H9 (cell line): ENCODE measurements around the gene ZMIZ1. TPM values are rescaled to one million over a fixed set of nuclear protein-coding genes. Genes with fewer than 3 reads are reported as not detected.

Experiments
- DNase-seq: peaks from one replicate; pipeline ENCODE4 v3.0.0-alpha.2; 2017
- H2AFZ ChIP-seq: one replicate; pipeline ENCODE4 v1.6.1; 2013; ENCODE audit warnings: mild to moderate bottlenecking, low read length, control low read depth, moderate library complexity
- H2AK5ac ChIP-seq: 2 replicates; pipeline ENCODE4 v1.6.1; 2013; ENCODE audit warnings: low read length, control low read depth, mixed read lengths; ENCODE audit not compliant: insufficient read length
- H2BK120ac ChIP-seq: one replicate; pipeline ENCODE4 v1.6.1; 2013; ENCODE audit warnings: low read depth, mild to moderate bottlenecking, low read length, control low read depth, inconsistent platforms; ENCODE audit not compliant: poor library complexity, severe bottlenecking
- H2BK12ac ChIP-seq: 2 replicates; pipeline ENCODE4 v1.6.1; 2013; ENCODE audit warnings: low read length, control low read depth, mixed read lengths, low read depth; ENCODE audit not compliant: insufficient read length
- H2BK15ac ChIP-seq: 2 replicates; pipeline ENCODE4 v1.6.1; 2013; ENCODE audit warnings: low read depth, low read length, control low read depth
- H2BK20ac ChIP-seq: one replicate; pipeline ENCODE4 v1.6.1; 2013; ENCODE audit warnings: low read depth, mild to moderate bottlenecking, low read length, control low read depth, inconsistent platforms; ENCODE audit not compliant: poor library complexity, severe bottlenecking
- H2BK5ac ChIP-seq: 2 replicates; pipeline ENCODE4 v1.6.1; 2013; ENCODE audit warnings: low read length, control low read depth, mixed read lengths; ENCODE audit not compliant: insufficient read length
- H3K14ac ChIP-seq: 2 replicates; pipeline ENCODE4 v1.6.1; 2013; ENCODE audit warnings: low read length, control low read depth; ENCODE audit not compliant: insufficient read depth
- H3K18ac ChIP-seq: 2 replicates; pipeline ENCODE4 v1.6.1; 2013; ENCODE audit warnings: low read depth, mild to moderate bottlenecking, mixed read lengths, low read length, control low read depth; ENCODE audit not compliant: insufficient read length
- H3K23ac ChIP-seq: 2 replicates; pipeline ENCODE4 v1.6.1; 2013; ENCODE audit warnings: low read length, control low read depth, mixed read lengths, low read depth; ENCODE audit not compliant: insufficient read length
- H3K23me2 ChIP-seq: 2 replicates; pipeline ENCODE4 v1.6.1; 2013; ENCODE audit warnings: low read depth, mild to moderate bottlenecking, mixed read lengths, low read length, control low read depth; ENCODE audit not compliant: insufficient read length, poor library complexity, severe bottlenecking
- H3K27ac ChIP-seq: 2 replicates; pipeline ENCODE4 v1.5.1; 2013; ENCODE audit warnings: low read length, control low read depth, mixed read lengths, low read depth; ENCODE audit not compliant: insufficient read length
- H3K27me3 ChIP-seq: 2 replicates; pipeline ENCODE4 v1.6.1; 2013; ENCODE audit warnings: low read length, control low read depth, inconsistent platforms; ENCODE audit not compliant: insufficient read depth
- H3K4ac ChIP-seq: 2 replicates; pipeline ENCODE4 v1.6.1; 2013; ENCODE audit warnings: low read depth, mild to moderate bottlenecking, control low read depth, inconsistent platforms, low read length, moderate library complexity
- H3K4me1 ChIP-seq: 2 replicates; pipeline ENCODE4 v1.6.1; 2013; ENCODE audit warnings: low read length, control low read depth, inconsistent platforms; ENCODE audit not compliant: insufficient read depth
- H3K4me2 ChIP-seq: 2 replicates; pipeline ENCODE4 v1.6.1; 2013; ENCODE audit warnings: low read length, control low read depth, mixed read lengths; ENCODE audit not compliant: insufficient read length, insufficient read depth
- H3K56ac ChIP-seq: 2 replicates; pipeline ENCODE4 v1.6.1; 2013; ENCODE audit warnings: low read depth, mild to moderate bottlenecking, mixed read lengths, low read length, control low read depth; ENCODE audit not compliant: insufficient read length
- H3K79me1 ChIP-seq: 2 replicates; pipeline ENCODE4 v1.6.1; 2013; ENCODE audit warnings: low read depth, mild to moderate bottlenecking, moderate library complexity, low read length, control low read depth, inconsistent platforms; ENCODE audit not compliant: insufficient read depth, poor library complexity, severe bottlenecking
- H3K79me2 ChIP-seq: 2 replicates; pipeline ENCODE4 v1.6.1; 2013; ENCODE audit warnings: low read length, control low read depth, inconsistent platforms; ENCODE audit not compliant: insufficient read depth
- H3K9ac ChIP-seq: 2 replicates; pipeline ENCODE4 v1.6.1; 2013; ENCODE audit warnings: low read length, control low read depth, mixed read lengths; ENCODE audit not compliant: insufficient read length; ENCODE audit errors: extremely low read depth
- H3K9me3 ChIP-seq: one replicate; pipeline ENCODE4 v1.6.1; 2013; ENCODE audit warnings: low read depth, low read length, inconsistent platforms; ENCODE audit not compliant: control insufficient read depth
- H3T11ph ChIP-seq: one replicate; pipeline ENCODE4 v1.6.1; 2013; ENCODE audit warnings: mild to moderate bottlenecking, low read length, control low read depth, inconsistent platforms
- H4K20me1 ChIP-seq: one replicate; pipeline ENCODE4 v1.6.1; 2013; ENCODE audit not compliant: control insufficient read depth, insufficient read length, insufficient read depth
- H4K5ac ChIP-seq: 2 replicates; pipeline ENCODE4 v1.6.1; 2013; ENCODE audit warnings: low read depth, mild to moderate bottlenecking, mixed read lengths, low read length, control low read depth; ENCODE audit not compliant: insufficient read length
- H4K8ac ChIP-seq: replicated peaks from 2 replicates; pipeline ENCODE4 v1.6.1; 2013; ENCODE audit warnings: low read length, control low read depth, mixed read lengths, low read depth; ENCODE audit not compliant: insufficient read length
- H4K91ac ChIP-seq: 2 replicates; pipeline ENCODE4 v1.6.1; 2013; ENCODE audit warnings: low read depth, mild to moderate bottlenecking, moderate library complexity, mixed read lengths, low read length, control low read depth; ENCODE audit not compliant: insufficient read length
- H3K27ac Mint-ChIP-seq, 3 experiments: 2 replicates in 2 of 3; 3 replicates in 1 of 3; pipeline ENCODE4 v1.8.0; 2020 to 2021; ENCODE audit warnings: mixed read lengths in 3 of 3, mild to moderate bottlenecking in 1 of 3, moderate library complexity in 1 of 3
- H3K27me3 Mint-ChIP-seq: 2 replicates; pipeline ENCODE4 v1.8.0; 2021; ENCODE audit warnings: low read depth, mild to moderate bottlenecking, moderate library complexity, mixed read lengths
- H3K36me3 Mint-ChIP-seq, 3 experiments: 2 replicates in 2 of 3; 3 replicates in 1 of 3; pipeline ENCODE4 v1.8.0; 2020 to 2021; ENCODE audit warnings: low read depth in 3 of 3, mixed read lengths in 3 of 3; ENCODE audit not compliant: insufficient read depth in 1 of 3
- H3K4me1 Mint-ChIP-seq, 2 experiments: 2 replicates each; pipeline ENCODE4 v1.8.0; 2020; ENCODE audit warnings: mixed read lengths in 2 of 2
- H3K4me3 Mint-ChIP-seq, 2 experiments: 2 replicates in 1 of 2; 3 replicates in 1 of 2; pipeline ENCODE4 v1.8.0; 2020 to 2021; ENCODE audit warnings: mild to moderate bottlenecking in 2 of 2, mixed read lengths in 2 of 2, moderate library complexity in 1 of 2
- H3K9me3 Mint-ChIP-seq, 2 experiments: 2 replicates in 1 of 2; 3 replicates in 1 of 2; pipeline ENCODE4 v1.8.0; 2020; ENCODE audit warnings: mild to moderate bottlenecking in 2 of 2, mixed read lengths in 2 of 2, moderate library complexity in 1 of 2
- WGBS: extraction: QIAGEN DNeasy Blood & Tissue Kit; methylation state at CpG from one replicate; pipeline ENCODE4 v1.1.7; 2013; ENCODE audit warnings: missing lambda C conversion rate, low lambda C conversion rate, mixed read lengths; ENCODE audit not compliant: insufficient read length; ENCODE audit errors: extremely low coverage; 5-methylcytosine and 5-hydroxymethylcytosine counted together
- total RNA-seq: library from RNA; stranded (reverse); gene quantifications from 2 replicates; pipeline ENCODE4 v1.2.1, GENCODE V29; 2021
- TF ChIP-seq, protein P1 (sequence below): fragments of 200-600 bp; sonication (generic); conservative IDR thresholded peaks from 3 replicates; pipeline ENCODE4 v1.8.0; 2021; ENCODE audit warnings: antibody characterized with exemption, mild to moderate bottlenecking

ZMIZ1 gene
- total RNA-seq, 1 experiment from 2014 or later, result 36.9 TPM

DNA sequence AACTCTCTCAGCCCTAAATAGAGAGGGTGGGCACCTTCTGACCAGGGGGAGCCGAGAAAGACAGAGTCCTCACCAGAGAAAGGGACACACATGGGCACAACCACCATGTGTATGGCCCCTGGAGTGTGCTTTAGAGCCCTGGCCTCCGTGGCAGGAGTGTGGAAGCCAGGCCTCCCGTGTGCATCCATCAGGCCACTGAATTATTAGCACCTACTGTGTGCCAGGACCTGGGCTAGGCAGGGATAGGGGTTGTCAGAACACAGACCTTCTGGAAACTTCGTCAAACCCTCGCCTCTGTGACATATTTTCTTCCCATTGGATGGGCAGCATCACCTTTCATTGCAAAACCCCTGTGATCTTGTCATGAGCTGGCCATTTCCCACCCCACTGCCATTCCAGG, 78.5 kb downstream of the ZMIZ1 start:
- no peaks in the 10 kb centered on the region for H3K79me2 ChIP-seq

More for the DNA sequence above, 78.5 kb downstream of the ZMIZ1 start:
- Histone ChIP-seq H2BK12ac (no peak overlapping the region), H3K56ac (no peak overlapping the region), H3T11ph (no peak overlapping the region), H3K4me1 (peaks cover 9% of the 10 kb centered on the region; the same call in 1 of the 2 replicates), H2AK5ac (no peak overlapping the region), H3K4me2 (no peak overlapping the region), H4K91ac (no peak overlapping the region), H4K5ac (no peak overlapping the region), H2AFZ (no peak overlapping the region), H4K8ac (no peak overlapping the region), H3K18ac (no peak overlapping the region), H2BK20ac (no peak overlapping the region), H3K23me2 (no peaks in the 10 kb centered on the region), H4K20me1 (no peaks in the 10 kb centered on the region), H3K4ac (no peak overlapping the region), H3K27ac (no peak overlapping the region), H2BK120ac (no peak overlapping the region), H3K27me3 (no peaks in the 10 kb centered on the region), H3K9me3 (no peaks in the 10 kb centered on the region), H3K79me1 (no peaks in the 10 kb centered on the region), H3K23ac (no peak overlapping the region), H3K9ac (no peak overlapping the region), H3K14ac (no peak overlapping the region), H2BK15ac (no peak overlapping the region), H2BK5ac (no peak overlapping the region)
- Mint-ChIP-seq H3K36me3 (peaks cover 0 to 2% (median under 1%) of the 10 kb centered on the region in 3 experiments; a peak in 4 of 7 replicates), H3K4me1 (peaks cover 39 to 55% of the 10 kb centered on the region in 2 experiments), H3K9me3 (no peaks in the 10 kb centered on the region), H3K27ac (peak overlapping the region in 2 of 3 experiments; percentile 16 to 70; a peak in 2 of 7 replicates), H3K27me3 (no peaks in the 10 kb centered on the region), H3K4me3 (no peak overlapping the region)
- no peak for DNase-seq
- WGBS, result no CpG with 5 or more reads among the region's 5 CpGs
- TF ChIP-seq, protein P1, sequence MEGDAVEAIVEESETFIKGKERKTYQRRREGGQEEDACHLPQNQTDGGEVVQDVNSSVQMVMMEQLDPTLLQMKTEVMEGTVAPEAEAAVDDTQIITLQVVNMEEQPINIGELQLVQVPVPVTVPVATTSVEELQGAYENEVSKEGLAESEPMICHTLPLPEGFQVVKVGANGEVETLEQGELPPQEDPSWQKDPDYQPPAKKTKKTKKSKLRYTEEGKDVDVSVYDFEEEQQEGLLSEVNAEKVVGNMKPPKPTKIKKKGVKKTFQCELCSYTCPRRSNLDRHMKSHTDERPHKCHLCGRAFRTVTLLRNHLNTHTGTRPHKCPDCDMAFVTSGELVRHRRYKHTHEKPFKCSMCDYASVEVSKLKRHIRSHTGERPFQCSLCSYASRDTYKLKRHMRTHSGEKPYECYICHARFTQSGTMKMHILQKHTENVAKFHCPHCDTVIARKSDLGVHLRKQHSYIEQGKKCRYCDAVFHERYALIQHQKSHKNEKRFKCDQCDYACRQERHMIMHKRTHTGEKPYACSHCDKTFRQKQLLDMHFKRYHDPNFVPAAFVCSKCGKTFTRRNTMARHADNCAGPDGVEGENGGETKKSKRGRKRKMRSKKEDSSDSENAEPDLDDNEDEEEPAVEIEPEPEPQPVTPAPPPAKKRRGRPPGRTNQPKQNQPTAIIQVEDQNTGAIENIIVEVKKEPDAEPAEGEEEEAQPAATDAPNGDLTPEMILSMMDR, result no peak
